Measurements from ENCODE around the gene ACTR2. TPM values are rescaled to one million over a fixed set of nuclear protein-coding genes. Genes with fewer than 3 reads are reported as not detected.
A peak's percentile ranks its signal among the peaks of the same experiment; 100 is the strongest.
"Not testable (repeated sequence)": the region's sequence is repeated elsewhere in the genome, so short reads cannot be mapped to it uniquely, and the experiment has no call there.

ACTR2 gene
- total and polyA plus RNA-seq, 9 donors = 33.4 to 146 (median 113) TPM

GRCh38 chr2:65220432-65221131 is 7.0 kb upstream of the ACTR2 start:
- no peaks in the 10 kb centered on the region for H3K27me3 ChIP-seq
- no peak overlapping the region for H3K4me3 ChIP-seq
- H3K36me3 ChIP-seq = no peaks in the 10 kb centered on the region
- 81 to 93% (median 84%) methylated on average over 3 of the region's 3 CpGs for WGBS, 3 donors
- no peak overlapping the region for H3K27ac ChIP-seq
- H3K9me3 ChIP-seq = no peaks in the 10 kb centered on the region
- intact Hi-C loops (cut with DNase I) = no loop called here
- no peak for DNase-seq
- TF ChIP-seq EP300 (IDR thresholded peaks at IDR 0.05) = no peak
- no peak for TF ChIP-seq POLR2A (IDR thresholded peaks at IDR 0.05)
- TF ChIP-seq, protein P1, sequence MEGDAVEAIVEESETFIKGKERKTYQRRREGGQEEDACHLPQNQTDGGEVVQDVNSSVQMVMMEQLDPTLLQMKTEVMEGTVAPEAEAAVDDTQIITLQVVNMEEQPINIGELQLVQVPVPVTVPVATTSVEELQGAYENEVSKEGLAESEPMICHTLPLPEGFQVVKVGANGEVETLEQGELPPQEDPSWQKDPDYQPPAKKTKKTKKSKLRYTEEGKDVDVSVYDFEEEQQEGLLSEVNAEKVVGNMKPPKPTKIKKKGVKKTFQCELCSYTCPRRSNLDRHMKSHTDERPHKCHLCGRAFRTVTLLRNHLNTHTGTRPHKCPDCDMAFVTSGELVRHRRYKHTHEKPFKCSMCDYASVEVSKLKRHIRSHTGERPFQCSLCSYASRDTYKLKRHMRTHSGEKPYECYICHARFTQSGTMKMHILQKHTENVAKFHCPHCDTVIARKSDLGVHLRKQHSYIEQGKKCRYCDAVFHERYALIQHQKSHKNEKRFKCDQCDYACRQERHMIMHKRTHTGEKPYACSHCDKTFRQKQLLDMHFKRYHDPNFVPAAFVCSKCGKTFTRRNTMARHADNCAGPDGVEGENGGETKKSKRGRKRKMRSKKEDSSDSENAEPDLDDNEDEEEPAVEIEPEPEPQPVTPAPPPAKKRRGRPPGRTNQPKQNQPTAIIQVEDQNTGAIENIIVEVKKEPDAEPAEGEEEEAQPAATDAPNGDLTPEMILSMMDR (IDR thresholded peaks at IDR 0.05) = no peak
- no peaks in the 10 kb centered on the region for H3K4me1 ChIP-seq (ENCODE audit: insufficient read depth)

- DNase-seq; H3K27me3 ChIP-seq; H3K27ac ChIP-seq; H3K9me3 ChIP-seq; H3K36me3 ChIP-seq; intact Hi-C loops (cut with DNase I); H3K4me3 ChIP-seq; H3K4me1 ChIP-seq (ENCODE audit: insufficient read depth): not testable (repeated sequence)
- 92 to 97% (median 94%) methylated on average over 8 of the region's 8 CpGs for WGBS, 3 donors
Observed at GRCh38 chr2:65221275-65221674, 6.4 kb upstream of the ACTR2 start.

- Histone ChIP-seq H3K4me1 (ENCODE audit: insufficient read depth) (peaks cover 1% of the 10 kb centered on the region), H3K27ac (peak overlapping the region; percentile 32 to 41), H3K36me3 (no peaks in the 10 kb centered on the region), H3K4me3 (peak overlapping the region; percentile 59), H3K27me3 (no peaks in the 10 kb centered on the region), H3K9me3 (no peaks in the 10 kb centered on the region)
- peak; percentile 9 for TF ChIP-seq POLR2A (IDR thresholded peaks at IDR 0.05)
- TF ChIP-seq, protein P1 (IDR thresholded peaks at IDR 0.05) = no peak
- WGBS, 3 donors = 1% methylated on average over 13 of the region's 13 CpGs
- intact Hi-C loops (cut with DNase I) = no loop called here
- DNase-seq = no peak
Observed at GRCh38 chr2:65227020-65227455, 593 bp upstream of the ACTR2 start.

GRCh38 chr2:65228263-65228750 is 676 bp downstream of the ACTR2 start:
- 0 to 1% (median 1%) methylated on average over 16 of the region's 16 CpGs for WGBS, 3 donors
- Histone ChIP-seq H3K4me3 (peak overlapping the region; percentile 59), H3K4me1 (ENCODE audit: insufficient read depth) (peaks cover 3% of the 10 kb centered on the region), H3K9me3 (no peaks in the 10 kb centered on the region), H3K36me3 (no peaks in the 10 kb centered on the region), H3K27ac (peak overlapping the region; percentile 36 to 58), H3K27me3 (no peaks in the 10 kb centered on the region)
- DNase-seq = no peak
- TF ChIP-seq POLR2A (IDR thresholded peaks at IDR 0.05) = no peak
- no peak for TF ChIP-seq EP300 (IDR thresholded peaks at IDR 0.05)
- TF ChIP-seq, protein P1 (IDR thresholded peaks at IDR 0.05) = no peak
- intact Hi-C loops (cut with DNase I) = no loop called here

GRCh38 chr2:65231121-65231520 is 3.5 kb downstream of the ACTR2 start:
- H3K9me3 ChIP-seq = no peaks in the 10 kb centered on the region
- peaks cover 3% of the 10 kb centered on the region for H3K4me1 ChIP-seq (ENCODE audit: insufficient read depth)
- no peak for TF ChIP-seq EP300 (IDR thresholded peaks at IDR 0.05)
- TF ChIP-seq, protein P1 (IDR thresholded peaks at IDR 0.05) = no peak
- no peak for TF ChIP-seq POLR2A (IDR thresholded peaks at IDR 0.05)
- 61 to 89% (median 74%) methylated on average over 1 of the region's 1 CpG for WGBS, 3 donors
- H3K27me3 ChIP-seq = no peaks in the 10 kb centered on the region
- DNase-seq = no peak
- H3K36me3 ChIP-seq = no peaks in the 10 kb centered on the region
- H3K27ac ChIP-seq = no peak overlapping the region
- intact Hi-C loops (cut with DNase I) = no loop called here
- H3K4me3 ChIP-seq = no peak overlapping the region
